ENCODE results near the gene HNRNPM. TPM values are rescaled to one million over a fixed set of nuclear protein-coding genes. Genes with fewer than 3 reads are reported as not detected.
A peak's percentile ranks its signal among the peaks of the same experiment; 100 is the strongest.

HNRNPM gene
- total and polyA plus RNA-seq, 2 donors (not counting 1 experiment from before 2014, with no cell fraction given): 137 to 221 TPM

DNA sequence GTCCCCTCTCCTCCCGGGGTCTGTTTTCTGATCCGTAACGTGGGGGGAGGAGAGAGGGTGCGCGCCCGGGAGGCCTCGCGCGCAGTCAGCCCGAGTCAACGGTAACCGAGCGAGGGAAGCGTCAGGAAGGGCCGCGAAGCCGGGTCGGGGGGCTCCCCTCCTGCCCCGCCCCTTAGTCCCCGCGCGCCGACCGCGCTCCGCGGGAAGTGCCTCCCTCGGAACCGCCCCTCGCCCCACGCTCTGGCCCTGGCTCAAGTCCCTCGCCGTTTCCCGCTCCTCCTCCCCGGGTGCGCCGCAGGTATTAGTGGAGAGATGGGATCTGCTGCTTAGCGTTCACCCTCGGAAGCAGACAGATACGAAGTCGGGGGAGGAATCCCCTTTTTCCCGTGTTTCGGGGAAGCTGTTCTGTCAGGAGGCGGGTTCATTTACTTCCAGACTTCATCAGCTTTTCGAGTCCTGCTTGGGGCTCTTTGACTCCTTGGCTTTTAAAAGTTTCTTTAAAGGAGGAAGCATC lies 770 bp downstream of the HNRNPM start:
- peaks cover 42% of the 10 kb centered on the region for H3K4me1 Mint-ChIP-seq
- H3K79me2 ChIP-seq (ENCODE audit: control insufficient read depth, insufficient read depth, low read length): peaks cover 57% of the 10 kb centered on the region

More for the DNA sequence above, 770 bp downstream of the HNRNPM start:
- Histone ChIP-seq H3K4me2 (replicated peaks; ENCODE audit: low read depth, low read length, poor library complexity, severe bottlenecking) (peak overlapping the region; percentile 93), H3K4me1 (ENCODE audit: control insufficient read depth in 2 of 2, insufficient read depth in 2 of 2, low read length in 2 of 2) (peaks cover 43 to 53% of the 10 kb centered on the region in 2 donors), H3K4me3 (ENCODE audit: control extremely low read depth in 1 of 5, extremely low read depth in 1 of 5, insufficient read depth in 1 of 5, low read depth in 2 of 5, low read length in 4 of 5) (peak overlapping the region; percentile 45 to 97 (median 97)), H4K20me1 (ENCODE audit: control insufficient read depth, insufficient read depth, low read length, poor library complexity, severe bottlenecking) (peaks cover 56% of the 10 kb centered on the region), H2AFZ (ENCODE audit: insufficient read depth, low read depth, low read length, poor library complexity, severe bottlenecking) (peak overlapping the region; percentile 92), H3K27ac (ENCODE audit: low read length in 2 of 2) (peak overlapping the region; percentile 89 to 97), H3K27me3 (replicated peaks in 1 of 4; ENCODE audit: control extremely low read depth in 1 of 4, control insufficient read depth in 3 of 4, insufficient read depth in 4 of 4, low read length in 3 of 4) (no peaks in the 10 kb centered on the region), H3K9ac (ENCODE audit: low read length) (peak overlapping the region; percentile 99), H3K9me3 (ENCODE audit: control extremely low read depth in 1 of 3, control insufficient read depth in 2 of 3, insufficient read depth in 1 of 3, low read length in 2 of 3) (no peaks in the 10 kb centered on the region), H3K36me3 (replicated peaks in 1 of 2; ENCODE audit: control extremely low read depth in 1 of 2, control insufficient read depth in 1 of 2, extremely low read depth in 1 of 2, insufficient read depth in 2 of 2, low read length in 1 of 2) (peaks cover 0 to 25% of the 10 kb centered on the region in 2 experiments)
- peak; percentile 11 for ATAC-seq (ENCODE audit: low read depth)
- peak; percentile 62 for DNase-seq
- Mint-ChIP-seq H3K27ac (peak overlapping the region; percentile 90), H3K27me3 (no peaks in the 10 kb centered on the region), H3K9me3 (ENCODE audit: insufficient read depth) (no peaks in the 10 kb centered on the region), H3K4me3 (peak overlapping the region; percentile 87)
- under 1% methylated on average over 29 of the region's 45 CpGs for WGBS (ENCODE audit: insufficient coverage)
- no peak for TF ChIP-seq EZH2 (IDR thresholded peaks at IDR 0.05; ENCODE audit: borderline replicate concordance, insufficient read depth, low read depth, low read length, poor library complexity, severe bottlenecking)
- TF ChIP-seq, protein P1, sequence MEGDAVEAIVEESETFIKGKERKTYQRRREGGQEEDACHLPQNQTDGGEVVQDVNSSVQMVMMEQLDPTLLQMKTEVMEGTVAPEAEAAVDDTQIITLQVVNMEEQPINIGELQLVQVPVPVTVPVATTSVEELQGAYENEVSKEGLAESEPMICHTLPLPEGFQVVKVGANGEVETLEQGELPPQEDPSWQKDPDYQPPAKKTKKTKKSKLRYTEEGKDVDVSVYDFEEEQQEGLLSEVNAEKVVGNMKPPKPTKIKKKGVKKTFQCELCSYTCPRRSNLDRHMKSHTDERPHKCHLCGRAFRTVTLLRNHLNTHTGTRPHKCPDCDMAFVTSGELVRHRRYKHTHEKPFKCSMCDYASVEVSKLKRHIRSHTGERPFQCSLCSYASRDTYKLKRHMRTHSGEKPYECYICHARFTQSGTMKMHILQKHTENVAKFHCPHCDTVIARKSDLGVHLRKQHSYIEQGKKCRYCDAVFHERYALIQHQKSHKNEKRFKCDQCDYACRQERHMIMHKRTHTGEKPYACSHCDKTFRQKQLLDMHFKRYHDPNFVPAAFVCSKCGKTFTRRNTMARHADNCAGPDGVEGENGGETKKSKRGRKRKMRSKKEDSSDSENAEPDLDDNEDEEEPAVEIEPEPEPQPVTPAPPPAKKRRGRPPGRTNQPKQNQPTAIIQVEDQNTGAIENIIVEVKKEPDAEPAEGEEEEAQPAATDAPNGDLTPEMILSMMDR (IDR thresholded peaks at IDR 0.05): no peak
- intact Hi-C loops (cut with micrococcal nuclease): no loop called here
- CTCF ChIA-PET: interaction anchor here (0.6 to 2.8 kb wide), 6 partner anchors 24 to 134 kb away, joined by 3 to 10 read pairs (median 4); partner anchors contain the start of gene MARCHF2
- POLR2A ChIA-PET: interaction anchor here (0.7 to 3.0 kb wide), 3 partner anchors 27 to 68 kb away, joined by 3 to 19 read pairs (median 10); partner anchors contain the start of genes MARCHF2 and ZNF414

All from B cell (primary cell).